HL-60 (cell line): ENCODE measurements around the gene ARPC1A.

ENCODE experiments used
- POLR2AphosphoS5 ChIP-seq: IDR thresholded peaks from 2 replicates; pipeline ENCODE4 v1.6.1; 2012; ENCODE audit warnings: low read depth
- SPI1 ChIP-seq: IDR thresholded peaks from 2 replicates; pipeline ENCODE4 v1.6.1; 2012; ENCODE audit warnings: low read depth, mild to moderate bottlenecking, borderline replicate concordance
- TF ChIP-seq, protein P1 (sequence below): IDR thresholded peaks from one replicate; pipeline ENCODE4 v1.5.1; 2011; ENCODE audit warnings: low read length, control low read depth, inconsistent platforms; ENCODE audit not compliant: insufficient read depth
- TF ChIP-seq, protein P2 (sequence below): IDR thresholded peaks from 2 replicates; pipeline ENCODE4 v1.6.1; 2012; ENCODE audit warnings: low read depth; ENCODE audit not compliant: insufficient replicate concordance

DNA sequence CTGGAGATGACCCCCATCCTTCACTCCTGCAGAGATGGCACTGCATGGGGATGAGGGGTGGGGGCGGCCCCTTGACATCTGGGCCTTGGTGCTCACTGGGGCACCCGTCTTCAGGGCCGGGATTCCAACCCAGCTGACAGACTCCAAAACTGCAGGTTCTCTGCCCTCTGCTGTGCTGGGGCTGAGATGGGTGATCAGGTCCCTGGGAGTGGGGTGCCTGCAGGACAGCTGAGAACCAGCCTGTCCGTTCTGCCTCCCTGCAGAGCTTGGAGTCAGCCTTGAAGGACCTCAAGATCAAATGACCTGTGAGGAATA, 68.4 kb downstream of the ARPC1A start:
- no peak for TF ChIP-seq POLR2AphosphoS5
- TF ChIP-seq, protein P1, sequence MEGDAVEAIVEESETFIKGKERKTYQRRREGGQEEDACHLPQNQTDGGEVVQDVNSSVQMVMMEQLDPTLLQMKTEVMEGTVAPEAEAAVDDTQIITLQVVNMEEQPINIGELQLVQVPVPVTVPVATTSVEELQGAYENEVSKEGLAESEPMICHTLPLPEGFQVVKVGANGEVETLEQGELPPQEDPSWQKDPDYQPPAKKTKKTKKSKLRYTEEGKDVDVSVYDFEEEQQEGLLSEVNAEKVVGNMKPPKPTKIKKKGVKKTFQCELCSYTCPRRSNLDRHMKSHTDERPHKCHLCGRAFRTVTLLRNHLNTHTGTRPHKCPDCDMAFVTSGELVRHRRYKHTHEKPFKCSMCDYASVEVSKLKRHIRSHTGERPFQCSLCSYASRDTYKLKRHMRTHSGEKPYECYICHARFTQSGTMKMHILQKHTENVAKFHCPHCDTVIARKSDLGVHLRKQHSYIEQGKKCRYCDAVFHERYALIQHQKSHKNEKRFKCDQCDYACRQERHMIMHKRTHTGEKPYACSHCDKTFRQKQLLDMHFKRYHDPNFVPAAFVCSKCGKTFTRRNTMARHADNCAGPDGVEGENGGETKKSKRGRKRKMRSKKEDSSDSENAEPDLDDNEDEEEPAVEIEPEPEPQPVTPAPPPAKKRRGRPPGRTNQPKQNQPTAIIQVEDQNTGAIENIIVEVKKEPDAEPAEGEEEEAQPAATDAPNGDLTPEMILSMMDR: no peak
- TF ChIP-seq, protein P2, sequence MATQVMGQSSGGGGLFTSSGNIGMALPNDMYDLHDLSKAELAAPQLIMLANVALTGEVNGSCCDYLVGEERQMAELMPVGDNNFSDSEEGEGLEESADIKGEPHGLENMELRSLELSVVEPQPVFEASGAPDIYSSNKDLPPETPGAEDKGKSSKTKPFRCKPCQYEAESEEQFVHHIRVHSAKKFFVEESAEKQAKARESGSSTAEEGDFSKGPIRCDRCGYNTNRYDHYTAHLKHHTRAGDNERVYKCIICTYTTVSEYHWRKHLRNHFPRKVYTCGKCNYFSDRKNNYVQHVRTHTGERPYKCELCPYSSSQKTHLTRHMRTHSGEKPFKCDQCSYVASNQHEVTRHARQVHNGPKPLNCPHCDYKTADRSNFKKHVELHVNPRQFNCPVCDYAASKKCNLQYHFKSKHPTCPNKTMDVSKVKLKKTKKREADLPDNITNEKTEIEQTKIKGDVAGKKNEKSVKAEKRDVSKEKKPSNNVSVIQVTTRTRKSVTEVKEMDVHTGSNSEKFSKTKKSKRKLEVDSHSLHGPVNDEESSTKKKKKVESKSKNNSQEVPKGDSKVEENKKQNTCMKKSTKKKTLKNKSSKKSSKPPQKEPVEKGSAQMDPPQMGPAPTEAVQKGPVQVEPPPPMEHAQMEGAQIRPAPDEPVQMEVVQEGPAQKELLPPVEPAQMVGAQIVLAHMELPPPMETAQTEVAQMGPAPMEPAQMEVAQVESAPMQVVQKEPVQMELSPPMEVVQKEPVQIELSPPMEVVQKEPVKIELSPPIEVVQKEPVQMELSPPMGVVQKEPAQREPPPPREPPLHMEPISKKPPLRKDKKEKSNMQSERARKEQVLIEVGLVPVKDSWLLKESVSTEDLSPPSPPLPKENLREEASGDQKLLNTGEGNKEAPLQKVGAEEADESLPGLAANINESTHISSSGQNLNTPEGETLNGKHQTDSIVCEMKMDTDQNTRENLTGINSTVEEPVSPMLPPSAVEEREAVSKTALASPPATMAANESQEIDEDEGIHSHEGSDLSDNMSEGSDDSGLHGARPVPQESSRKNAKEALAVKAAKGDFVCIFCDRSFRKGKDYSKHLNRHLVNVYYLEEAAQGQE: no peak
- TF ChIP-seq SPI1: no peak
